Suprapubic skin (tissue), 4 donors: ENCODE measurements around the gene ATP6AP1.

Experiments
- EP300 ChIP-seq: sonication (generic); formaldehyde crosslinking; IDR thresholded peaks from one replicate; pipeline ENCODE4 v1.6.1; 2017; ENCODE audit warnings: antibody characterized with exemption
- POLR2A ChIP-seq, 2 donors: fragments of 450-650 bp; IDR thresholded peaks; one replicate each; pipeline ENCODE4 v1.6.1; 2017; ENCODE audit warnings: antibody characterized with exemption in 2 of 2, mild to moderate bottlenecking in 2 of 2, moderate library complexity in 2 of 2
- POLR2AphosphoS5 ChIP-seq, 3 donors: sonication (generic); formaldehyde crosslinking; IDR thresholded peaks; one replicate each; pipeline ENCODE4 v1.6.1; 2017; ENCODE audit warnings: antibody characterized with exemption in 3 of 3
- TF ChIP-seq, protein P1 (sequence below), 2 donors: fragments of 200-600 bp in 1 of 2; fragments of 450-650 bp in 1 of 2; sonication (generic) in 1 of 2; IDR thresholded peaks; one replicate each; pipeline ENCODE4 v1.5.1; 2016 to 2019; ENCODE audit warnings: antibody characterized with exemption in 2 of 2, mild to moderate bottlenecking in 1 of 2, moderate library complexity in 1 of 2

DNA sequence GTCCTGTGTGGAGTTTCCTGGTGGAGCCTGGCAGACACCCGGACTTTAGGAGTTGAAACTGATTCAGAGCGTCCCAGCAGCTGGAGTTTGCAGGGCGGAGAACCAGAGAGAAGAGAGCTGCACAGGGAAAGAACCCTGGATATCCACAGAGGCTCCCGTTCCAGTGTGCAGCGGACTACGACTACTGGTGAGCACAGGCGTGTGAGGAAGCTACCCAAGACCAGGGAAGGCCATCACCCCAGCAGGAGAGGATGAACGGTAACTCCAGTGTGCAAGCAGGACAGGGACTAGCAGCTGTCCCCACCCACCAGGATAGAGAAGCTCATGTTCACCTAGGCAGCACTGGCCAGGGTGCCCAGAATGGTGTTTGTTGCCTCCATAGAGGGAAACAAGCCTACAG is 48.3 kb downstream of the ATP6AP1 start:
- TF ChIP-seq, protein P1, sequence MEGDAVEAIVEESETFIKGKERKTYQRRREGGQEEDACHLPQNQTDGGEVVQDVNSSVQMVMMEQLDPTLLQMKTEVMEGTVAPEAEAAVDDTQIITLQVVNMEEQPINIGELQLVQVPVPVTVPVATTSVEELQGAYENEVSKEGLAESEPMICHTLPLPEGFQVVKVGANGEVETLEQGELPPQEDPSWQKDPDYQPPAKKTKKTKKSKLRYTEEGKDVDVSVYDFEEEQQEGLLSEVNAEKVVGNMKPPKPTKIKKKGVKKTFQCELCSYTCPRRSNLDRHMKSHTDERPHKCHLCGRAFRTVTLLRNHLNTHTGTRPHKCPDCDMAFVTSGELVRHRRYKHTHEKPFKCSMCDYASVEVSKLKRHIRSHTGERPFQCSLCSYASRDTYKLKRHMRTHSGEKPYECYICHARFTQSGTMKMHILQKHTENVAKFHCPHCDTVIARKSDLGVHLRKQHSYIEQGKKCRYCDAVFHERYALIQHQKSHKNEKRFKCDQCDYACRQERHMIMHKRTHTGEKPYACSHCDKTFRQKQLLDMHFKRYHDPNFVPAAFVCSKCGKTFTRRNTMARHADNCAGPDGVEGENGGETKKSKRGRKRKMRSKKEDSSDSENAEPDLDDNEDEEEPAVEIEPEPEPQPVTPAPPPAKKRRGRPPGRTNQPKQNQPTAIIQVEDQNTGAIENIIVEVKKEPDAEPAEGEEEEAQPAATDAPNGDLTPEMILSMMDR (IDR thresholded peaks at IDR 0.05), result no peak
- TF ChIP-seq POLR2AphosphoS5 (IDR thresholded peaks at IDR 0.05) (no peak), POLR2A (IDR thresholded peaks at IDR 0.05) (no peak), EP300 (no peak)
